Raji (cell line): ENCODE results near the gene ARHGAP10.

Experiments used
- POLR2A ChIP-seq: IDR thresholded peaks from 2 replicates; pipeline ENCODE4 v1.6.1; 2011; ENCODE audit warnings: low read depth, low read length, control low read depth; ENCODE audit not compliant: insufficient read depth

The ARHGAP10 gene

GRCh38 chr4:148075438-148075837, 343.6 kb downstream of the ARHGAP10 start:
- TF ChIP-seq POLR2A, result no peak

GRCh38 chr4:148076964-148077363, 345.1 kb downstream of the ARHGAP10 start:
- no peak for TF ChIP-seq POLR2A

DNA sequence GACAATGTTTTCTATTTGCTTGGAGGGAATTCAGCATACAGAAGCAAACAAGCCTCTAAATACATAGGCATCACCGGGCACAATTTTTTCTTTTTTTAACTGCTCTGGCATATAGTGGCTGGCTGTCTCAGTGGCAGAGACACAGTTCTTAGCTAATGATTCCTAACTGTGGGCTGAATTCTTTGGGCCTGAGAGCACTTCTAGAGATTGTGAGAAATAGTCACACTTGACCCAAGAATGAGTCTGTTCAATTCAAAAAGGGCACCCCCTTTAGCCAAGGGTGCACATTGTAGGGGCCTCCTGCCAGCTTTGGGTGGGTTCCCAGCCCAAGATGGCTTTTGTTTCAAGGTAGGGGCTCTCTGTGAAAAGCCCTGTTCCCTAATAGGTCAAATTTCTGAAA, 345.7 kb downstream of the ARHGAP10 start:
- TF ChIP-seq POLR2A, result no peak

GRCh38 chr4:148078061-148078460, 346.2 kb downstream of the ARHGAP10 start:
- TF ChIP-seq POLR2A, result no peak

- TF ChIP-seq POLR2A, result no peak
These were observed 348.1 kb downstream of the ARHGAP10 start for GRCh38 chr4:148079961-148080360.

DNA sequence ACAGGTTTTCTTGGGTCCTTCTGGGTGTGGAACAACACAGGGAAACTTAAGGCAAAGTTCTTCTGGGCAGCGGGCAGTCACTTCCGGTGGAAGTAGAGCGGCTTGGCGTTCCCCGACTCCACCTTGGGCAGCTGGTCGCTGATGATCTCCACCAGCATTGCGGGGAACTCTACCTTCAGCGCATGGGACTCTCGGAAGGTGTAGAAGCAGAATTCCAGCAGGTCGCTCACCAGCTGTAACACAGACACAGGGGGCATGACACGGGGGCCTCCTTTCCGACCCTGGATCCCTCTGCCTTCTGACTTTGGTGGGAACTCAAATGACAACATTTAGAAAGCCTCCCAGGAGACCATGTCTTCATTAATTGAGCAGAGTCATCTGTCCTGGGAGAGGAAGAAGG, 349.4 kb downstream of the ARHGAP10 start:
- TF ChIP-seq POLR2A, result no peak

DNA sequence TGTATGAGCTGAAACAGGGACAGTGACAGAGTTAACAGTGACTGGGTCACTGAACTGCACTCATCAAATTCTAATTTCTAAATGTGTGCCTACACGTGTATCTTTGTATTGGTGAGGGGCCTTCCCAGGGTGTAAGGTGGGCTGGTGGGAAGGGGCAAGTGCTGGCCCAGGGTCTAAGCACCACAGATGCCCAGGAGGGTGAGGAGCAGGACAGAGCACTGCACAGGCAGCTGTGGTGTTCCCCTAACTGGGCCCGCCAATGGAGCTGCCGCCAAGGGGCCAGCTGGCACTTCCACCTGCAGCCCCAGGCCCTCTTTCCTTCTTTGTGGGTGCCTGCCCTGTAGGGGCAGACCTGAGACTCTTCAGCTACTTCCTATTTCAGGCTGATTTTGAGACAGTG, 349.9 kb downstream of the ARHGAP10 start:
- TF ChIP-seq POLR2A, result no peak

DNA sequence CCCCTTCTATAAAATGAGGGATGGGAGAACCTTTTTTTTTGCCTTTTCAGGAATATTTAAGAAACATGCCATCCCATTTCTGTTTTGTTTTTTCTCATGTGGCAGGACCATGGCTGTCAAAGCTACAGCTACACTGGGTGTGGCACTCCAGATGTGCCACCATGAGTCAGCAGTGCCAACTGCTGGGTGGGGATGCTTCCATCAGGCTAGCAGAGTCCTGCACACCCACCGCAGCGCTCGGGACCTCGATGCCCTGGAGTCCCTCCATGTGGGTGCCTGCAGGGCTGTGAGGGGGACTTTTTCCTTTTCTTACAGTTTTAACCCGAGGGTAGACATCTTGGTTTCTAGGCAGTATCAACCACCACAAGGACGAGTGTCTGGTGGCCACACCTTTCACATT, 357.7 kb downstream of the ARHGAP10 start:
- TF ChIP-seq POLR2A, result no peak

DNA sequence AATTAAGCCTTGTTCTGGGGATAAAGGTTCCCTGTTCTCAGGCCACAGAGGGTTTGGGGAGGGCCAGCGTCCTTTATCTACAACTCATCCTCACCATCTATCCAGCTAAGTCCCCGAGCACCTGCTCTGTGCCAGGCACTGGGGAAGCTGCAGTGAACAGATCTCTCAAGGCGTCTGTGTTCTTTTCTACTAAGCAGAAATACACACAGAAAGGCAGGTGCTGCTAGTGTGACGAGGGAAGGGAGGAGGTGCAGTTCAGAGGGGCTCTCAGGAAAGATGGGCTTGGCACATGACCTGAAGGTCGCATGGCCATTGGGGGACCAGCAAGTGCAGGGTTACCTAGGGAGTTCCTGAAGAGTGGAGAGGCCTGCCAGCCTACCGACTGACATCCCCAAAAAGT, 358.1 kb downstream of the ARHGAP10 start:
- TF ChIP-seq POLR2A, result no peak

- TF ChIP-seq POLR2A, result no peak
These were observed 358.9 kb downstream of the ARHGAP10 start for GRCh38 chr4:148090503-148091476.

DNA sequence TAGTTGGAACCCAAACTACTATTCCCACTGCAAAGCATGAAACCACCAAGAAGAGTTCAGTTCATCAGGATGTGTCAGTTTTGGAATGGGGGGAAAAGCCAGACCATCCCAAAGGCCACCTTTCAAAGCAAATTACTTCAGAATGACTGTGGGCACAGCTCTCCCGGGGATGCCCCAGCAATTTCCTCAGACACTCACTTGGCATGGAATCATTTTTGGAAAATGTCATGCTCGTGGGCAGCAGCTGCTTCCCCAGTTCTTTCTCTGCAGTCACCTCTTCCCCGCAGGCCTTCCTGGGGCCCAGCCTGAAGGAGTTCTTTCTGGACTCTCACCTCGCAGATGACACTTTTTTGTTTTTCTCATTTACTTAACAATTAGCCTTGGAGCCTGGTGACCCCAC, 360.0 kb downstream of the ARHGAP10 start:
- no peak for TF ChIP-seq POLR2A

DNA sequence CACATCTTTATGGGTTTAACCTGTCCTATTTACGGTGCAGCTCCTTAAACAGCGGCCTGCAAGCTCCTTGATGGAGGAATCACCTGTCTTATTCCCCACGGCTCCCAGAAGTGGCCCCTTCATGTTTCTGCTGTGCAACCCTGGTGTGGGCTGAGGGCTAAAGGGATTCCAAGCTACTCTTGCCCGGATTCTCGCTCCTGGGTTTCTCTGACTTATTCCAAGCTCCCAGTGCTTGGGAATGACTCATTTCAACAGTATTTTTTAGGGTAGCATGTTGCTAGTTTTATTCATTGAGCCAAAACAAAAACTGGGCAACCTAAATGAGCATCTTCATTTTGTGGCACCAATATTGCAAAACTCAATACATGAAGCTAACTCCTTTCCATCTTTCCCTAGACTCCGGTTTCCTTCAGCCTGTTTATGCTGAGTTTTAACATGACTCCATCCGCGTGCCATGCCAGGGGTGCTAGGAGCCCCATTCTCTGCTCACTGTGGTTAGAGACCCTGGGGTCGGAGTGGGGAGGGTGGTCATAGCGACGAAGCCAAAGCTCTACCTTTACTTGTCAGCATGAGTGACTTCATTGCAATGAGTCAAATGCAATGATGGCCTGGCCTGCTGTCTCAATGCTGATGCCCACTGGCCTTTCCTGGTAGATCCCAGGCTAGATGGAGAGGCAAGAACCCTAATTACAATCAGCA, 360.6 kb downstream of the ARHGAP10 start:
- TF ChIP-seq POLR2A, result no peak

DNA sequence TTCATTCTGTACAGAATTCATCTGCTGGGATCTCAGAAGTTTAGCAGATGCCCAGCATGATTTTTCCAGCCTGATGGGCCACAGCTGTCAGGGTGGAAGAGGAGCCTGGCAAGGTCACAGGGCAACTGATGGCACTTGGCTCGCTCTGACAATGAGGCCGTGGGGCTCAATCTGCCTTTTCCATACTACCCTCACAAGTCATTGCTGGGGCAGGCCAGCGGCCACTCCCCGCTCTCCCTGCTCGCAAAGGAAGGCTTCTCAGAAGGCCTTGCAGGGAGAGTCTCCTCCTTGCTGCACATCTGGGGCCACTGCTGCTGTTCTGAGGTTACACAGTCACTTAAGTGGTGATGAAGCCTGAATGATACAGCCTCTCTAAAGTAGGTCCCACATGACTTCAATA, 361.2 kb downstream of the ARHGAP10 start:
- TF ChIP-seq POLR2A, result no peak

DNA sequence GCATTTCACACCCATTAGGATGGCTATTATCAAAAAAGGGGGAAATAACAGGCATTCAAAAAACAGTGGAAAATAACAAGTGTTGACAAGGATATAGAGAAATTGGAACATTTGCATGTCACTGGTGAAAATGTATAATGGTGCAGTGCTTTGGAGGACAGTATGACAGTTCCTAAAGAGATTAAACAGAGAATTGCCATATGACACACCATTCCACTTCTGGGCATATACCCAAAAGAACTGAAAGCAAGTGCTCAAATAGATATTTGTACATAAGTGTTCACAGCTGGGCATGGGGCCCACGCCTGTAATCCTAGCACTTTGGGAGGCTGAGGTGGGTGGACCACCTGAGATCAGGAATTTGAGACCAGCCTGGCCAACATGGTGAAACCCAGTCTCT, 362.3 kb downstream of the ARHGAP10 start:
- no peak for TF ChIP-seq POLR2A

DNA sequence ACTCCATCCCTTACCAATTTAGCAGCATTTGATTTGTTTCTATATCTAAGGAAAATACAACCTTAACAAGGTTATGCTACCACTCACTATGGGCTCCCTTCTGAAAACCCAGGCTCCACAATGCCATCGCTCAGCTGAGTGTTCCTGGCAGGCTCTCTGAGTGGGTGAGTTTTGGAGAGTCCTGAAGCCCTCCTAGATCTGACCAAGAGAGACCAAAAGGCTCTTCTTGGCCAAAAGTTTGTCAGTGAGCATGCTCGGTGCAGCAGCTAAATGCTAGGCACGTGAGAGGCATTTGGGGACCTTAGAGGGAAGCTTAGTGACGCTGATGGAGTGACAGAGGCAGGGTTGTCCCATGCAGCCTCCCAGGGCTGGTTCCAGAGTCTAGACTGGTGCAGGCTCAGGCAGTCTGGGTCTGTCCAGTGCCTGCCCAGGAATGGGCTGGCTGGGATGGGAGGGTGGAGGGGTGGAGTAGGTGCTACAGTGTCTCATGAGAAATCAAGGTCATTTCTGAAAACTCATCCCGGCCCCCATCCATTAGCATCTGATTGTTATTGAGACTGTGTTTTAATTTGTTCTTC, 363.5 kb downstream of the ARHGAP10 start:
- TF ChIP-seq POLR2A, result no peak

DNA sequence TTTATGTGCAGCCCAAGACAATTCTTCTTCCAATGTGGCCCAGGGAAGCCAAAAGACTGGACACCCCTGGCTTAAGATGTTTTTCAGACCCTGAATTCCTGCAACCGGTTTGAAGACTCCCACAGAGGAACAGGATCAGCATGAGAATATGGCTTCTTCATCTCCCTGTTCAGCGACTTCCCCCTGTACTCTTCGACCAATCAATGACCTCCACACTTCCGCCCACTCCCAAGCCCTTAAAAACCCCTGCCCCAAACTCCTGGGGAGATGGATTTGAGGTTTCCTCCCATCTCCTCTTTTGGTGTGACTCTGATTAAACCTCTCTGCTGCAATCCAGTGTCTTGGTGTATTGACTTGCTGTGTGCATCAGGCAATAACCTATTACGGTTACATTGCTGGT, 365.9 kb downstream of the ARHGAP10 start:
- no peak for TF ChIP-seq POLR2A
